GM23248 (cell line): ENCODE measurements around the gene UGT1A4. TPM values are rescaled to one million over a fixed set of nuclear protein-coding genes. Genes with fewer than 3 reads are reported as not detected.
"Not testable (repeated sequence)": the region's sequence is repeated elsewhere in the genome, so short reads cannot be mapped to it uniquely, and the experiment has no call there.

Source experiments
- DNase-seq: peaks from one replicate; pipeline ENCODE4 v3.0.0-alpha.2; 2015
- H2AFZ ChIP-seq: fragments of 200-600 bp; sonication (generic); 2 replicates; pipeline ENCODE4 v1.6.1; 2016; ENCODE audit warnings: antibody characterized with exemption
- H3F3A ChIP-seq: fragments of 200-600 bp; sonication (generic); 2 replicates; pipeline ENCODE4 v1.6.1; 2016; ENCODE audit warnings: mild to moderate bottlenecking, antibody characterized with exemption, mixed run types; ENCODE audit not compliant: insufficient read depth
- H3K27ac ChIP-seq: fragments of 200-600 bp; sonication (generic); 2 replicates; pipeline ENCODE4 v1.5.1; 2016; ENCODE audit warnings: mild to moderate bottlenecking
- H3K27me3 ChIP-seq: fragments of 200-600 bp; sonication (generic); replicated peaks from 2 replicates; pipeline ENCODE4 v1.6.1; 2016; ENCODE audit warnings: mild to moderate bottlenecking; ENCODE audit not compliant: insufficient read depth
- H3K36me3 ChIP-seq: fragments of 200-600 bp; sonication (generic); 2 replicates; pipeline ENCODE4 v1.6.1; 2016; ENCODE audit warnings: low read depth, mild to moderate bottlenecking
- H3K4me1 ChIP-seq: fragments of 200-600 bp; sonication (generic); 2 replicates; pipeline ENCODE4 v1.6.1; 2016; ENCODE audit warnings: mild to moderate bottlenecking; ENCODE audit not compliant: insufficient read depth
- H3K4me2 ChIP-seq: fragments of 200-600 bp; sonication (generic); one replicate; pipeline ENCODE4 v1.6.1; 2016; ENCODE audit warnings: mild to moderate bottlenecking; ENCODE audit not compliant: unreplicated experiment
- H3K4me3 ChIP-seq: fragments of 200-600 bp; sonication (generic); 2 replicates; pipeline ENCODE4 v1.5.1; 2016; ENCODE audit warnings: mild to moderate bottlenecking
- H3K79me2 ChIP-seq: fragments of 200-600 bp; sonication (generic); 2 replicates; pipeline ENCODE4 v1.6.1; 2016; ENCODE audit warnings: mild to moderate bottlenecking; ENCODE audit not compliant: insufficient read depth
- H3K9ac ChIP-seq: fragments of 200-600 bp; sonication (generic); 2 replicates; pipeline ENCODE4 v1.6.1; 2016; ENCODE audit warnings: mild to moderate bottlenecking
- H3K9me2 ChIP-seq: fragments of 200-600 bp; sonication (generic); 2 replicates; pipeline ENCODE4 v1.6.1; 2016; ENCODE audit warnings: mixed run types, mild to moderate bottlenecking, moderate library complexity; ENCODE audit not compliant: insufficient read depth
- H3K9me3 ChIP-seq: fragments of 200-600 bp; sonication (generic); one replicate; pipeline ENCODE4 v1.6.1; 2017; ENCODE audit warnings: low read depth
- H4K20me1 ChIP-seq: fragments of 200-600 bp; sonication (generic); 2 replicates; pipeline ENCODE4 v1.6.0; 2016; ENCODE audit not compliant: insufficient read depth
- EZH2 ChIP-seq: fragments of 200-600 bp; sonication (generic); IDR thresholded peaks from 2 replicates; pipeline ENCODE4 v1.6.1; 2018; ENCODE audit warnings: antibody characterized with exemption, mild to moderate bottlenecking; ENCODE audit not compliant: insufficient read depth, poor library complexity, severe bottlenecking
- EZH2phosphoT487 ChIP-seq: fragments of 200-600 bp; sonication (generic); IDR thresholded peaks from 2 replicates; pipeline ENCODE4 v1.6.1; 2018; ENCODE audit warnings: antibody characterized with exemption, moderate library complexity, mild to moderate bottlenecking, low read depth; ENCODE audit not compliant: insufficient read depth
- WGBS, 2 experiments: methylation state at CpG; one replicate each; pipeline ENCODE4 v1.1.6; 2015 to 2017; ENCODE audit warnings: low lambda C conversion rate in 2 of 2, low coverage in 1 of 2; ENCODE audit errors: missing lambda C conversion rate in 2 of 2; 5-methylcytosine and 5-hydroxymethylcytosine counted together
- in situ Hi-C: fragments of 300-500 bp; cut with MboI; formaldehyde crosslinking; loops from 2 replicates; pipeline ENCODE4 v1.15.0; 2020
- polyA plus RNA-seq: library from polyadenylated mRNA; unstranded; fragments of >200 nt; fragmentation: Nextera tagmentation; extraction: Ambion mirVana; gene quantifications from 2 replicates; pipeline ENCODE4 v1.2.1, GENCODE V29; 2016
- total RNA-seq: library from RNA; depleted of rRNA; stranded (reverse); fragments of >200 nt; shearing (Covaris generic); gene quantifications from 2 replicates; pipeline ENCODE4 v1.2.3, GENCODE V29; 2014

UGT1A4 gene
- total and polyA plus RNA-seq, 2 experiments from 2014 or later = not detected

- Histone ChIP-seq H3K4me2 (no peak overlapping the region), H3K36me3 (no peaks in the 10 kb centered on the region), H4K20me1 (no peaks in the 10 kb centered on the region), H3K79me2 (no peaks in the 10 kb centered on the region), H3K4me3 (no peak overlapping the region), H3F3A (no peaks in the 10 kb centered on the region), H3K27ac (no peak overlapping the region), H3K9me3 (no peaks in the 10 kb centered on the region), H3K27me3 (no peaks in the 10 kb centered on the region; the same call in 1 of the 2 replicates), H3K9ac (no peak overlapping the region), H2AFZ (no peak overlapping the region), H3K4me1 (no peaks in the 10 kb centered on the region), H3K9me2 (no peaks in the 10 kb centered on the region)
- TF ChIP-seq EZH2phosphoT487 = no peak
- no peak for TF ChIP-seq EZH2
- no peak for DNase-seq
- in situ Hi-C loops = no loop called here
- 60 to 61% methylated on average over 6 of the region's 6 CpGs for WGBS, 2 experiments
Measured at GRCh38 chr2:233747283-233747544, 28.7 kb downstream of the UGT1A4 start.

- H3F3A ChIP-seq, H3K9me2 ChIP-seq, H3K4me1 ChIP-seq, H3K27ac ChIP-seq, H3K79me2 ChIP-seq, H3K4me2 ChIP-seq, DNase-seq, in situ Hi-C loops, H3K27me3 ChIP-seq, H3K9ac ChIP-seq, H2AFZ ChIP-seq, H3K36me3 ChIP-seq, H3K4me3 ChIP-seq, H3K9me3 ChIP-seq, H4K20me1 ChIP-seq: not testable (repeated sequence)
- WGBS, 2 experiments = 6 to 13% methylated on average over 2 of the region's 2 CpGs
Measured at GRCh38 chr2:233750689-233751088, 32.2 kb downstream of the UGT1A4 start.

- H3K27me3 ChIP-seq, H3K27ac ChIP-seq, H4K20me1 ChIP-seq, H3K4me2 ChIP-seq, DNase-seq, H3K36me3 ChIP-seq, H2AFZ ChIP-seq, H3K9me3 ChIP-seq, H3K9ac ChIP-seq, H3F3A ChIP-seq, H3K4me1 ChIP-seq, H3K79me2 ChIP-seq, H3K4me3 ChIP-seq, in situ Hi-C loops, H3K9me2 ChIP-seq: not testable (repeated sequence)
- WGBS, 2 experiments = 18 to 21% methylated on average over 2 of the region's 2 CpGs
Measured at GRCh38 chr2:233751212-233752009, 32.9 kb downstream of the UGT1A4 start.

GRCh38 chr2:233754872-233755611, 36.5 kb downstream of the UGT1A4 start:
- Histone ChIP-seq H4K20me1 (no peaks in the 10 kb centered on the region), H3F3A (no peaks in the 10 kb centered on the region), H3K9me3 (no peaks in the 10 kb centered on the region), H2AFZ (no peak overlapping the region), H3K36me3 (no peaks in the 10 kb centered on the region), H3K4me3 (no peak overlapping the region), H3K9me2 (no peaks in the 10 kb centered on the region), H3K9ac (no peak overlapping the region), H3K27ac (no peak overlapping the region), H3K27me3 (no peaks in the 10 kb centered on the region), H3K4me1 (no peaks in the 10 kb centered on the region), H3K79me2 (no peaks in the 10 kb centered on the region), H3K4me2 (no peak overlapping the region)
- WGBS, 2 experiments = 64 to 68% methylated on average over 40 to 44 of the region's 44 CpGs
- DNase-seq = no peak
- TF ChIP-seq EZH2 (no peak), EZH2phosphoT487 (no peak)
- in situ Hi-C loops = no loop called here
